Thoracic aorta (tissue), 2 donors: Measurements from ENCODE around the gene ISM2. TPM values are rescaled to one million over a fixed set of nuclear protein-coding genes. Genes with fewer than 3 reads are reported as not detected.

ENCODE experiments used
- ATAC-seq: fragments of 150-250 bp; one replicate; pipeline ENCODE4 v1.8.0; 2017; ENCODE audit warnings: low read depth; ENCODE audit not compliant: insufficient number of reproducible peaks, low FRiP score
- DNase-seq: peaks from one replicate; pipeline ENCODE4 v3.0.0-alpha.2; 2020; ENCODE audit warnings: low spot score
- H3K27ac ChIP-seq, 2 donors: fragments of 200-600 bp; sonication (generic); 1 replicate in 1 of 2; 2 replicates in 1 of 2; pipeline ENCODE4 v1.5.1; 2016; ENCODE audit warnings: mild to moderate bottlenecking in 2 of 2, moderate library complexity in 2 of 2
- H3K27me3 ChIP-seq: fragments of 200-600 bp; sonication (generic); replicated peaks from 2 replicates; pipeline ENCODE4 v1.6.0; 2016; ENCODE audit warnings: mild to moderate bottlenecking; ENCODE audit not compliant: insufficient read depth
- H3K36me3 ChIP-seq: fragments of 200-600 bp; sonication (generic); one replicate; pipeline ENCODE4 v1.5.1; 2016
- H3K4me1 ChIP-seq, 2 donors: fragments of 200-600 bp; sonication (generic); 1 replicate in 1 of 2; 2 replicates in 1 of 2; pipeline versions ENCODE4 v1.5.1 to v1.6.0; 2016; ENCODE audit warnings: low read depth in 2 of 2, mild to moderate bottlenecking in 1 of 2; ENCODE audit not compliant: control insufficient read depth in 1 of 2
- H3K4me3 ChIP-seq: fragments of 200-600 bp; sonication (generic); 2 replicates; pipeline ENCODE4 v1.5.1; 2016; ENCODE audit warnings: mild to moderate bottlenecking
- H3K9me3 ChIP-seq: fragments of 200-600 bp; sonication (generic); 2 replicates; pipeline ENCODE4 v1.5.1; 2016
- CTCF ChIP-seq: fragments of 200-600 bp; sonication (generic); IDR thresholded peaks from one replicate; pipeline ENCODE4 v1.5.1; 2019; ENCODE audit warnings: antibody characterized with exemption
- total RNA-seq, 2 donors: library from RNA; depleted of rRNA; stranded (reverse); fragments of >200 nt; gene quantifications; one replicate each; pipeline versions ENCODE4 v1.1.0 to v1.2.3, GENCODE V29; 2016

Gene ISM2
- total RNA-seq, 2 donors from 2014 or later: not detected

- Histone ChIP-seq H3K9me3 (no peaks in the 10 kb centered on the region), H3K27me3 (no peaks in the 10 kb centered on the region), H3K4me1 (no peaks in the 10 kb centered on the region), H3K4me3 (no peak overlapping the region), H3K27ac (no peak overlapping the region), H3K36me3 (peaks cover 37% of the 10 kb centered on the region)
- no peak for DNase-seq
- ATAC-seq: no peak
- TF ChIP-seq CTCF: no peak
Measured at GRCh38 chr14:77516126-77516525, 17.5 kb upstream of the ISM2 start.

- Histone ChIP-seq H3K4me3 (no peak overlapping the region), H3K4me1 (no peaks in the 10 kb centered on the region), H3K9me3 (no peaks in the 10 kb centered on the region), H3K27me3 (no peaks in the 10 kb centered on the region), H3K36me3 (peaks cover 37% of the 10 kb centered on the region), H3K27ac (no peak overlapping the region)
- TF ChIP-seq CTCF: no peak
- DNase-seq: no peak
- ATAC-seq: no peak
Measured at GRCh38 chr14:77511486-77512162, 13.0 kb upstream of the ISM2 start.

GRCh38 chr14:77509366-77509765 lies 10.8 kb upstream of the ISM2 start:
- H3K9me3 ChIP-seq: no peaks in the 10 kb centered on the region
- peaks cover 33% of the 10 kb centered on the region for H3K36me3 ChIP-seq
- ATAC-seq (no peak), DNase-seq (no peak)
- H3K4me1 ChIP-seq: no peaks in the 10 kb centered on the region
- no peak overlapping the region for H3K27ac ChIP-seq
- TF ChIP-seq CTCF: no peak
- no peak overlapping the region for H3K4me3 ChIP-seq
- no peaks in the 10 kb centered on the region for H3K27me3 ChIP-seq

GRCh38 chr14:77508876-77509275 lies 10.3 kb upstream of the ISM2 start:
- DNase-seq (no peak), ATAC-seq (no peak)
- Histone ChIP-seq H3K4me1 (no peaks in the 10 kb centered on the region), H3K36me3 (peaks cover 31% of the 10 kb centered on the region), H3K4me3 (no peak overlapping the region), H3K9me3 (no peaks in the 10 kb centered on the region), H3K27ac (no peak overlapping the region), H3K27me3 (no peaks in the 10 kb centered on the region)
- TF ChIP-seq CTCF: no peak

GRCh38 chr14:77508249-77508648 lies 9.6 kb upstream of the ISM2 start:
- Histone ChIP-seq H3K4me1 (no peaks in the 10 kb centered on the region), H3K27me3 (no peaks in the 10 kb centered on the region), H3K36me3 (peaks cover 31% of the 10 kb centered on the region), H3K27ac (no peak overlapping the region), H3K9me3 (no peaks in the 10 kb centered on the region), H3K4me3 (no peak overlapping the region)
- TF ChIP-seq CTCF: no peak
- ATAC-seq (no peak), DNase-seq (no peak)
